Esophagus muscularis mucosa (tissue), 3 donors: ENCODE results near the gene PHF5A.

Experiments
- CTCF ChIP-seq, 3 experiments: fragments of 200-600 bp in 2 of 3; fragments of 450-650 bp in 1 of 3; sonication (generic) in 2 of 3; IDR thresholded peaks; one replicate each; pipeline ENCODE4 v1.5.1; 2017 to 2019; ENCODE audit warnings: antibody characterized with exemption in 3 of 3, mild to moderate bottlenecking in 2 of 3, moderate library complexity in 1 of 3
- POLR2A ChIP-seq: fragments of 450-650 bp; IDR thresholded peaks from one replicate; pipeline ENCODE4 v1.6.1; 2017; ENCODE audit warnings: antibody characterized with exemption, moderate library complexity, mild to moderate bottlenecking, low read depth

GRCh38 chr22:41482319-41482935 is 13.9 kb upstream of the PHF5A start:
- no peak for TF ChIP-seq CTCF (IDR thresholded peaks at IDR 0.05)
- TF ChIP-seq POLR2A, result no peak
